ENCODE measurements around the gene TXNDC16. TPM values are rescaled to one million over a fixed set of nuclear protein-coding genes. Genes with fewer than 3 reads are reported as not detected.
A peak's percentile ranks its signal among the peaks of the same experiment; 100 is the strongest.

The TXNDC16 gene
- total and polyA plus RNA-seq, 8 donors: 1.4 to 30.3 (median 5.1) TPM

DNA sequence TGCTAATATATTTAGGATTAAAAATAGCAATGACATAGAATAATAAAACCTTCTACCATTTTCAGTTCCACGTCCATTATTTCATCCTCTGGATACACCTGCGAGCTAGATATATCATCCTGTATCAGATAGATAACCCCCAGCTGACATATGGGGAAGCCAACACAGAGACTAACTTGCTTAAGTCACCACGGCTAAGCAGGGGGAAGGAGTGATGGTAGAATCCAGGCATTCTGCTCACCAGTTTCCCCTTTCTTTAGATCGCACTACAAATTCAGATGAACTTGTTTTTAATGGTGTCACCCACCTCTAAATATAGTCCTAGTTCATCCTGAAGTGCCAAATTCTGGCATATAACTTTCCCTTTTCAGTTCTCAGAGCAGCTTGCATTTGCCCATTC is 110.1 kb downstream of the TXNDC16 start:
- Histone ChIP-seq H3K27me3 (no peaks in the 10 kb centered on the region), H3K27ac (no peak overlapping the region), H3K4me1 (no peaks in the 10 kb centered on the region), H3K9me3 (no peaks in the 10 kb centered on the region), H3K4me3 (no peak overlapping the region), H3K36me3 (peaks cover 0 to 36% (median 19%) of the 10 kb centered on the region in 4 donors)
- TF ChIP-seq POLR2AphosphoS5 (IDR thresholded peaks at IDR 0.05) (no peak), EP300 (IDR thresholded peaks at IDR 0.05) (no peak), CTCF (IDR thresholded peaks at IDR 0.05) (no peak), POLR2A (IDR thresholded peaks at IDR 0.05) (no peak)
- DNase-seq: no peak
- intact Hi-C loops (cut with DNase I; ENCODE audit: low total_unique reads): no loop called here
- WGBS, 5 donors: 84 to 96% (median 93%) methylated on average over 4 of the region's 4 CpGs

- TF ChIP-seq POLR2AphosphoS5 (IDR thresholded peaks at IDR 0.05) (no peak), POLR2A (IDR thresholded peaks at IDR 0.05) (no peak), EP300 (IDR thresholded peaks at IDR 0.05) (no peak)
- H3K4me1 ChIP-seq: no peaks in the 10 kb centered on the region
- no peak overlapping the region for H3K27ac ChIP-seq
- no peaks in the 10 kb centered on the region for H3K27me3 ChIP-seq
- peaks cover 0 to 25% (median 17%) of the 10 kb centered on the region in 4 donors for H3K36me3 ChIP-seq
- WGBS, 5 donors: 90 to 98% (median 97%) methylated on average over 4 of the region's 4 CpGs
- DNase-seq: no peak
- intact Hi-C loops (cut with DNase I; ENCODE audit: low total_unique reads): no loop called here
- H3K4me3 ChIP-seq: no peak overlapping the region
- no peaks in the 10 kb centered on the region for H3K9me3 ChIP-seq
These were observed 112.8 kb downstream of the TXNDC16 start for GRCh38 chr14:52439476-52439875.

DNA sequence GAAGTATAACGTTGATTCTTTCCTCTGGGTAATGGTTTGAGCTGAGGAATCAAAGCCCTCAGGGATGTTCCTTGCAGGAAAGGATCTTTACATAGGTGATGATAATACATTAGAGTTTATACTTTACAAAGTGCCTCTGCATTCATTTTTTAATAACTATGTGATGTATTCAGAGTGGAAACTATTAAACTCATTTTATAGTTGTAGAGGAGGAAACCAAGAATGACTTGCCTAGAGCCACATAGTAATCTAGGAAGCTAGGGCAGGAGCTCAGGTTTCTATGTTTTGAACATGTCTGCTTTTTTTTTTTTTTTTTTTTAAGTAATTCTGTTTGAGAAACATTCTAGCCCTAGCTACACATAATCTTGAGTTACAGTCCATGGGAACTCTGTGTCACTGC is 117.3 kb downstream of the TXNDC16 start:
- no peak for DNase-seq
- Histone ChIP-seq H3K27me3 (no peaks in the 10 kb centered on the region), H3K27ac (no peak overlapping the region), H3K9me3 (no peaks in the 10 kb centered on the region), H3K4me1 (no peaks in the 10 kb centered on the region), H3K36me3 (peaks cover 0 to 24% (median 15%) of the 10 kb centered on the region in 4 donors), H3K4me3 (no peak overlapping the region)
- TF ChIP-seq POLR2AphosphoS5 (IDR thresholded peaks at IDR 0.05): no peak
- TF ChIP-seq CTCF (IDR thresholded peaks at IDR 0.05): no peak
- no peak for TF ChIP-seq POLR2A (IDR thresholded peaks at IDR 0.05)
- no peak for TF ChIP-seq EP300 (IDR thresholded peaks at IDR 0.05)
- intact Hi-C loops (cut with DNase I; ENCODE audit: low total_unique reads): no loop called here
- WGBS, 5 donors: 85 to 100% (median 97%) methylated on average over 1 of the region's 1 CpG

DNA sequence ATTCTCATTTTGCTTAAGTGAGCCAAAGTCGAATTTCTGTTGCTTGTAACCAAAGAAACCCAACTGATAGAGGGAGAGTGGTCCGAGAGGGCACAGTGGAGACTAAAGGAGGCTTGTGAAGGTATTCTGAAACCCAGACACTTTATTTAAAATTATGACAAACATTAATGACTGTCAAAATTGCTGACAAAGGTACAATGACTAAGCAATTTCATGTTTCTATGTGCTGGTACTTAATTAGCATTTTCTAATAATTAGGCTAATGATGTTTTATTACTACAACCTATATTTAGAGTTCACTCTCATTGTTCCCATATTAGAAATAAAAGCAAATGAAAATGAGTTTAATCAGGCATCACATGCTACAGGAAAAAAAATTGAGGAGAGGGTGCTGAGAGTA is 121.8 kb downstream of the TXNDC16 start:
- no peaks in the 10 kb centered on the region for H3K9me3 ChIP-seq
- H3K27me3 ChIP-seq: no peaks in the 10 kb centered on the region
- H3K4me3 ChIP-seq: no peak overlapping the region
- no peak for DNase-seq
- H3K4me1 ChIP-seq: no peaks in the 10 kb centered on the region
- TF ChIP-seq EP300 (IDR thresholded peaks at IDR 0.05) (no peak), POLR2AphosphoS5 (IDR thresholded peaks at IDR 0.05) (no peak), POLR2A (IDR thresholded peaks at IDR 0.05) (no peak), CTCF (IDR thresholded peaks at IDR 0.05) (no peak)
- peaks cover 0 to 6% (median under 1%) of the 10 kb centered on the region in 4 donors for H3K36me3 ChIP-seq
- intact Hi-C loops (cut with DNase I; ENCODE audit: low total_unique reads): no loop called here
- no peak overlapping the region for H3K27ac ChIP-seq
- 88 to 95% (median 90%) methylated on average over 2 of the region's 2 CpGs for WGBS, 5 donors

GRCh38 chr14:52429451-52429850 is 122.9 kb downstream of the TXNDC16 start:
- 69 to 91% (median 80%) methylated on average over 2 of the region's 2 CpGs for WGBS, 5 donors
- Histone ChIP-seq H3K4me1 (no peaks in the 10 kb centered on the region), H3K4me3 (no peak overlapping the region), H3K27ac (no peak overlapping the region), H3K9me3 (no peaks in the 10 kb centered on the region), H3K36me3 (peaks cover 0 to 6% (median 0%) of the 10 kb centered on the region in 4 donors), H3K27me3 (no peaks in the 10 kb centered on the region)
- intact Hi-C loops (cut with DNase I; ENCODE audit: low total_unique reads): no loop called here
- DNase-seq: peak in 1 of 2 donors; percentile 10
- no peak for TF ChIP-seq POLR2AphosphoS5 (IDR thresholded peaks at IDR 0.05)
- no peak for TF ChIP-seq CTCF (IDR thresholded peaks at IDR 0.05)
- no peak for TF ChIP-seq POLR2A (IDR thresholded peaks at IDR 0.05)
- no peak for TF ChIP-seq EP300 (IDR thresholded peaks at IDR 0.05)

Measured in stomach (tissue), 9 donors.